Measurements from ENCODE around the gene PRXL2A.

DNA sequence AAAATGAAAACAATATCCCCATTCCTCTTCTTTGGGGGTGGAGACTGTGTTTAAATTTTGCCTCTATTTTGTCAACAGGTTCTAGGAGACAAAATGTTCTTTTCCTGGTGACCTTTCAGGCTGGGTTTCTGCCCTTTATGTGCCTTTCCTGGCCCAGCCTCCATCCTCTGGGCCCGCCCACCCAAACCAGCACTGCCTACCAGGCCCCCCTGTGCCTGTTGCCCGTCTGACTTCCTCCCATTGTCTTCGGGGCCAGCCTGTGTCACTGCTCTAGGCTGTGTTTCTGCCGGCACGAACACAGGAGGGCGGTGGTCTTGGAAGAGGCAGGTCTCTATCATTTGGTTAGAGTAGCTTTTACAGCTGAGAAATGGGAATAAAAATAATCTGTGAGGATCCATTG is 59.7 kb downstream of the PRXL2A start:
- TF ChIP-seq POLR2AphosphoS5 (IDR thresholded peaks at IDR 0.05; ENCODE audit: low read depth, low read length) (no peak), POLR2A (IDR thresholded peaks at IDR 0.05; ENCODE audit: low read depth, low read length) (no peak)
